Measurements from ENCODE around the gene DTNA.
"Not testable (repeated sequence)": the region's sequence is repeated elsewhere in the genome, so short reads cannot be mapped to it uniquely, and the experiment has no call there.

Gene DTNA

DNA sequence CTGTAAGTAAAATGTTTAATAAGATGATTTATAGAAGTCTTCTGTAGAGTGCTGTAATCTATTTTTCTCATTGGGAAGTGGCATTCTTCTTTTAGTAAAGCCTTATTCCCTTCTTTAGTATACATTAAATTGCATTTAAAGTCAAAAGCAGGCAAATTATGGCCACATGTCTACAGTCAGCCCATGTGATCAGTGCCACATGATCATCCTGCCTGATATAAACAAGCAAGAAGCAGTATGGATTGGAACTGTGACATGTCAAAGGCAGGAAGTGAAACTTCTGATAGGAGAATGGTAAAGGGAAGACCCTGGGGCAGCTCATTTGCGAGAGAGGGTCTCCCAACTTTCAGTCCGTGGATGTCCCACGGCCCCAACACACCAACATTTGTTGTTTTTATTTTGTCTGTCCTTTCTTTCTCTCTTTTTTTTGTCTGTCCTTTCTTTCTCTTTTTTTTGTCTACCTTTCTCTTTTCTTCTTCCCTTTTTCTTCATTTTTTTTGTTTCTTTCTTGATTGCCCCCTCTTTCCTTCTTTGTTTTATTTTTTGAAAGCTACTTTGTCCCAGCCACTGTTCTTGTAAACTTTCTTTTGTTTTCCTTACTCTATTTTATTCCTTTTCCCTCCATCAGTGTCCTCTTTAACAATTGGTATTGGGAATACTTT is 154.9 kb downstream of the DTNA start:
- no peak for DNase-seq

GRCh38 chr18:34866310-34866709 is 156.2 kb downstream of the DTNA start:
- DNase-seq, result peak; percentile 30

- DNase-seq, result no peak
These were observed 156.6 kb downstream of the DTNA start for GRCh38 chr18:34866739-34867138.

DNA sequence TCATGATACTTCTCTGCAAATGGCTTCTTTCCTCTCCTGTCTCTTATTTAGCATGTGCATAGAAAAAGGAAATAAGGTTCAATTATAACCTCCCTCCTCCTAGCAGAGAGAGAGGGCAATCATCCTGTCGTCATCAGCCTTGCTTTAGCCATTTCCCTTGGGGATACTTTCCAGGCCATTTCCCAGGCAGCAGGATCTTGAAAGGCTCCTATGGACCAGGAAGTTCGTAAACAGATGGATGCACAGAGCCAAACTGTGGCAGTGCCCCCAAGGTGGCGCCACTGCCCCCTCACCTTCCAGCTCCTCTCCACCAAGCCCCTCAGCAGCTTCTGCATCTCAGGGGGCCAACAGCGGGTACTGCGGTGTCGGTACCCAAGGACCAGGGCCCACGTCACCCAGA is 157.4 kb downstream of the DTNA start:
- no peak for DNase-seq

GRCh38 chr18:34870555-34871310 is 160.6 kb downstream of the DTNA start:
- DNase-seq, result no peak

DNA sequence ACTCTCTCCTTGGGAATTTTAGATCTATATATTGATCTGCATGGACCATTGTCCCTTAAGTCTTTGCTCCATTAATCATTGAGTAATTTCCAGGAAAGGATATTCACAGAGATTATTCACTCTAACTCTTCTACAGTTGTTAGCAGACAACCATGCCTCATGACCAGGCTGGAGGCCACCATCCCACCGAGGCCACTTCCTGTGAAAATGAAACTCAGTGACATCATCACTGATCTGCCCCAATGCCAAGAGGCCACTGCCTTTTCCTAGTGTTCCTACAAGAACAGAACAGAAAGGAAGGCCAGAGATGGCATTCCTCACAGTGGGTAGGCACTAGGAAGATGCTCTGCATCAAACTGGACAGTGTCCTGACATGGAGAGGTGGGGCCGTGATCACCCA is 161.3 kb downstream of the DTNA start:
- no peak for DNase-seq

DNA sequence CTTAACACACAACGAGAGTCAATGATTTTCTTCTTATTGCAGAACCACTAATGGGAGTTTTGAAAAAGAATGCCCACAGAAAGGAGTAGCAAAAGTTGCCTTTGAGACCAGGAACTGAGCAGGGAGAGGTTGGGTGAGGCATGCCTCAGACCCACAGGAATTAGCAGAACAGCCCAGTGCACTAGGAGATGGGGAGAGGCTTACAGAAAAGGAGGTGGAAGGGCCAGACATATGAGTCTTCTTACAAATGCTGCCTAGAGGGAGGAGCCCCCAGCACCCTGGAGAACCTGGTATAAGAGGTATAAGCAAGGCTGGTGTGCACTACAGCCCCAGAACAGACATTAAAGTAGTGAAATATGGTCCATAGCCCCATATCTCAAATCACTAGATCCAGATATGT is 162.0 kb downstream of the DTNA start:
- DNase-seq, result no peak

GRCh38 chr18:34873986-34874580 is 164.0 kb downstream of the DTNA start:
- no peak for DNase-seq

DNA sequence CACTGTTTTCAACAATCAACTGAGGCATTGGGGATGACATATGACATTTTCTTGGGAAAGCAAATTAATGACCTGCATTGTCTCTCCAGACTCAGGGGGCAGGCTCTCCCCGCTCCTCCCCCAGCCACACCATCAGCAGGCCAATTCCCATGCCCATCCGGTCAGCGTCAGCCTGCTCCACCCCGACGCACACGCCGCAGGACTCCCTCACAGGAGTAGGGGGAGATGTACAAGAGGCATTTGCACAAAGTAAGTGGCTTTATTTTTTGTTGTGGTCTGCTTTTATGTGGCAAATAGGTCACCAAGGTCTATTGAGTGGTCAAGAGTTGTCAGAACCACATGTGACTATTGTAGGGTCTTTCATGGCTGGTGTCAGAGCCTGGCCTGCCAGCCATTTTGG is 165.1 kb downstream of the DTNA start:
- DNase-seq, result no peak

GRCh38 chr18:34880403-34880802 is 170.3 kb downstream of the DTNA start:
- no peak for DNase-seq

GRCh38 chr18:34880882-34881834 is 171.1 kb downstream of the DTNA start:
- no peak for DNase-seq

GRCh38 chr18:34884436-34884835 is 174.3 kb downstream of the DTNA start:
- DNase-seq, result no peak

DNA sequence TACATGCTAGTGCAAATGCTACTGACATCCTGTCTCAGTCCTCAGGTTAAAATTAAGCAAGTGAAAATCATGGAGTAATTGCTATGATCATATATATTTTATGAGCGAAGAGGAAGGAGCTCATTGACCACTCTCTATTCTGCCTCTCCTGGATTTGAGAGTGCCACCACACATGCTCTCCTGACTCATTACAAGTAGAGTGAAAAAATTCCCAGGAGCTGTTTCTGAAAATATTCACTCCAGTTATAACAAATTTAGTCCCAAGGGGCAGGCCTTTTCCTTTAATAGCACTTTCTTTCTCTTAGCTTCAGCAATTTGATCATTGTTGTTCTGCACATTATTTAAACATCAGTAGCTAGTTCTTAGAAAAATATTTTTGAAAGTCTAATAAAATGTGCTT is 176.1 kb downstream of the DTNA start:
- no peak for DNase-seq

GRCh38 chr18:34887881-34888580 is 177.9 kb downstream of the DTNA start:
- no peak for DNase-seq

- no peak for DNase-seq
These were observed 180.5 kb downstream of the DTNA start for GRCh38 chr18:34890486-34891085.

DNA sequence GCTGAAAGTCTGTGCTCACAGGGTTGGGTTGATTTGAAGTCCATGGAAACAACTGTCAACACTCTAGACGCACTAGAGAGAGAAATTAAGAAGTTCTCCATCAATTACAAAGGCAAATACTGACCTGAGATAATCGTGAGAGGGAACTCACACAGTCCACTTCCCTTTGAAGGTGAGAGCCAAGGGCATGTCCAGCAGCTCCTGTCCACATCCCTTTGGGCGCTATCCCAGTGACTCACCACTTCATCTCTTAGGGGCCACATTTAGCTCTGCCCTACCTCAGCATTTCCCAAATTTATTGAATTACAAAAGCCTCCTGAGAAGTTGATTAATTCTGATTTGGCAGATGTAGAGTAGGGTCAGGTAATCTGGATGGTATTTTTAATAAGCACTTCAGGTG is 182.3 kb downstream of the DTNA start:
- DNase-seq, result no peak

DNA sequence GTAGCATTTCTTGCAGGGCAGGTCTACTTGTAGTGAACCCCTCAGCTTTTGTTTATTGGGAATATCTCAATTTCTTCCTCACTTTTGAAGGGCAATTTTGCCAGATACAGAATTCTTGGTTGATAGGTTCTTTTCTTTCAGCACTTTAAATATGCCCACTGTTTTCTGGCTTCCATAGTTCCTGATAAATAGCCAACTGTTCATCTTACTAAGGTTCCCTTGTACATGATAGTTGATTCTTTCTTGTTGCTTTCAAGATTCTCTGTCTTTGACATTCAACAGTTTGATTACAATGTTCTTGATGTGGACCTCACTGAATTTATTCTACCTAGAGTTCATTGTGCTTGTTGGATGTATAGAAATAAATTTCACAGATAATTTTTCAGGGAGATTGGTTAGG is 183.1 kb downstream of the DTNA start:
- DNase-seq, result no peak

GRCh38 chr18:34901299-34901698 is 191.2 kb downstream of the DTNA start:
- no peak for DNase-seq

- no peak for DNase-seq
These were observed 194.9 kb downstream of the DTNA start for GRCh38 chr18:34904994-34905393.

GRCh38 chr18:34906985-34907384 is 196.9 kb downstream of the DTNA start:
- DNase-seq, result not testable (repeated sequence)

GRCh38 chr18:34909637-34910364 is 199.7 kb downstream of the DTNA start:
- no peak for DNase-seq
